Measurements from ENCODE around the gene HAP1.

Gene HAP1

DNA sequence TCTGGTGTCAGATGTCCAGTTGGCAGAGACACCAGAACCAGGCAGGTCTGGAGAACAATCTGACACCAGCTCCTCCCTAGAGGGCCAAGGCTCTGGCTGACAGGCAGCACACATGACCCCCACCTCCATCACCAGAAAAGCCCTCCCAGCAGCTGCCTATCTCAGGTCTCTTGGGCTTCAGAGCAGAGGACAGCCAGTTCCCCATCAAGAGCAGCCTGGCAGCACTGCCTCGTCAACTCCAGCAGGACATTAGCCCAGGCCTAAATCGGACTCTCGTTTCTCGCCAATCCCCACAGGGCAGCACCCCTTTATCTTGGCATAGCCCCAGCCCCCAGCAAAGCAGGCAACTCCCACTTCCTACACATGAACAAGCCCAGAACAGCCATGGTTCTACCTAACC lies 47.7 kb upstream of the HAP1 start:
- POLR2A ChIA-PET = interaction anchor here (1.6 kb wide), 1 partner anchor 12 kb away, joined by 5 read pairs; no protein-coding TSS in a partner anchor
- TF ChIP-seq, protein P1, sequence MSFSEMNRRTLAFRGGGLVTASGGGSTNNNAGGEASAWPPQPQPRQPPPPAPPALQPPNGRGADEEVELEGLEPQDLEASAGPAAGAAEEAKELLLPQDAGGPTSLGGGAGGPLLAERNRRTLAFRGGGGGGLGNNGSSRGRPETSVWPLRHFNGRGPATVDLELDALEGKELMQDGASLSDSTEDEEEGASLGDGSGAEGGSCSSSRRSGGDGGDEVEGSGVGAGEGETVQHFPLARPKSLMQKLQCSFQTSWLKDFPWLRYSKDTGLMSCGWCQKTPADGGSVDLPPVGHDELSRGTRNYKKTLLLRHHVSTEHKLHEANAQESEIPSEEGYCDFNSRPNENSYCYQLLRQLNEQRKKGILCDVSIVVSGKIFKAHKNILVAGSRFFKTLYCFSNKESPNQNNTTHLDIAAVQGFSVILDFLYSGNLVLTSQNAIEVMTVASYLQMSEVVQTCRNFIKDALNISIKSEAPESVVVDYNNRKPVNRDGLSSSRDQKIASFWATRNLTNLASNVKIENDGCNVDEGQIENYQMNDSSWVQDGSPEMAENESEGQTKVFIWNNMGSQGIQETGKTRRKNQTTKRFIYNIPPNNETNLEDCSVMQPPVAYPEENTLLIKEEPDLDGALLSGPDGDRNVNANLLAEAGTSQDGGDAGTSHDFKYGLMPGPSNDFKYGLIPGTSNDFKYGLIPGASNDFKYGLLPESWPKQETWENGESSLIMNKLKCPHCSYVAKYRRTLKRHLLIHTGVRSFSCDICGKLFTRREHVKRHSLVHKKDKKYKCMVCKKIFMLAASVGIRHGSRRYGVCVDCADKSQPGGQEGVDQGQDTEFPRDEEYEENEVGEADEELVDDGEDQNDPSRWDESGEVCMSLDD (tag by site-specific recombination; IDR thresholded peaks at IDR 0.05) = no peak
- TF ChIP-seq, protein P2, sequence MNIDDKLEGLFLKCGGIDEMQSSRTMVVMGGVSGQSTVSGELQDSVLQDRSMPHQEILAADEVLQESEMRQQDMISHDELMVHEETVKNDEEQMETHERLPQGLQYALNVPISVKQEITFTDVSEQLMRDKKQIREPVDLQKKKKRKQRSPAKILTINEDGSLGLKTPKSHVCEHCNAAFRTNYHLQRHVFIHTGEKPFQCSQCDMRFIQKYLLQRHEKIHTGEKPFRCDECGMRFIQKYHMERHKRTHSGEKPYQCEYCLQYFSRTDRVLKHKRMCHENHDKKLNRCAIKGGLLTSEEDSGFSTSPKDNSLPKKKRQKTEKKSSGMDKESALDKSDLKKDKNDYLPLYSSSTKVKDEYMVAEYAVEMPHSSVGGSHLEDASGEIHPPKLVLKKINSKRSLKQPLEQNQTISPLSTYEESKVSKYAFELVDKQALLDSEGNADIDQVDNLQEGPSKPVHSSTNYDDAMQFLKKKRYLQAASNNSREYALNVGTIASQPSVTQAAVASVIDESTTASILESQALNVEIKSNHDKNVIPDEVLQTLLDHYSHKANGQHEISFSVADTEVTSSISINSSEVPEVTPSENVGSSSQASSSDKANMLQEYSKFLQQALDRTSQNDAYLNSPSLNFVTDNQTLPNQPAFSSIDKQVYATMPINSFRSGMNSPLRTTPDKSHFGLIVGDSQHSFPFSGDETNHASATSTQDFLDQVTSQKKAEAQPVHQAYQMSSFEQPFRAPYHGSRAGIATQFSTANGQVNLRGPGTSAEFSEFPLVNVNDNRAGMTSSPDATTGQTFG (tag by site-specific recombination; IDR thresholded peaks at IDR 0.05; ENCODE audit: borderline replicate concordance) = no peak
- TF ChIP-seq ZNF600 (tag by site-specific recombination; IDR thresholded peaks at IDR 0.05) (0 out of 2 replicates have a peak, but pooled peaks have one; percentile 44), ZNF341 (tag by site-specific recombination; IDR thresholded peaks at IDR 0.05; ENCODE audit: low read depth) (peak; percentile 45; the same call in 1 of the 2 replicates)

DNA sequence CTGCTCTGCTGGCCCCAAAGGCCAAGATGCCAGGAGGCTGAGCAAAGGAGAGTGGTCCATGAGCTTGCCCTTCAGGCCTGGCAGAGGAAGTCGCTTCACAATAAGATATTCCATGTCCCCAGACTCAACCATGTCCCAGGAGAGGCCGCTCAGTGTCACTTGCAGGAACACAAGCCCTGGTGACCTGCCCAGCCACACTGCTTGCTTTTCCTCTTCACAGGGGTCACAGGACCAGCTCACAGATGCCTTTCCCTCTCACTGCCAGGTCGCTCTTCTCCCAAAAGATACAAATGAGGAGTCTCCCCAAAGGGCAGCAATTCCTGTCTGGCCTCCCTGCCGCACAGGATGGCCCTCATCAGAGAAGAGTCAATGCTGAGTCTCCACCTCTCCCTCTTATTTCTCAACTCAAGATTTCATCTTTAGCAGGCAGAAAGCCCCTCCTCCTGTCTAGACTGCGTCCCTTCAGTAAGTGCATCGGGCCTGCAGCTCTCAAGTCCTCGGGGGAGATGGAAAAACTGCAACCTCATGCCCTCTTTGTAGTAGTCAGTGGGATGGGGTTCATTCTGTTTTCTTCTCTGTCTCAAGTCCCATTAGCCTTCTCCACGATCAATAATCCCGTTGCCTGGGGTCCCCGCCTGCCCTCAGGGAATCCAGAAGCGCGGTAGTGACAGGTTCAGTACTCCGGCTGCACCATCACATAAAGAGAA lies 47.1 kb upstream of the HAP1 start:
- Histone ChIP-seq H3K9me3 (ENCODE audit: control insufficient read depth, insufficient read depth, low read depth, low read length) (no peaks in the 10 kb centered on the region), H3K36me3 (ENCODE audit: control insufficient read depth in 2 of 2, insufficient read depth in 1 of 2, low read length in 2 of 2) (peaks cover 0 to 12% of the 10 kb centered on the region in 2 experiments; a peak in 2 of 3 replicates), H3K4me1 (ENCODE audit: control insufficient read depth, insufficient read depth, low read length) (peaks cover 21% of the 10 kb centered on the region), H3K4me3 (ENCODE audit: low read depth, low read length) (no peak overlapping the region), H3K27ac (ENCODE audit: extremely low read depth, low read depth, low read length) (no peak overlapping the region)
- POLR2A ChIA-PET = interaction anchor here (0.6 to 1.6 kb wide), 4 partner anchors 12 to 414 kb away, joined by 3 to 8 read pairs (median 5); no protein-coding TSS in a partner anchor
- no peak for TF ChIP-seq ZNF354C (tag by site-specific recombination; IDR thresholded peaks at IDR 0.05; ENCODE audit: borderline replicate concordance, low read depth)
- TF ChIP-seq ZNF174 (tag by site-specific recombination; IDR thresholded peaks at IDR 0.05) = no peak
- no peak for TF ChIP-seq ZNF311 (tag by site-specific recombination; IDR thresholded peaks at IDR 0.05; ENCODE audit: borderline replicate concordance)
- TF ChIP-seq ZNF132 (tag by site-specific recombination; IDR thresholded peaks at IDR 0.05; ENCODE audit: borderline replicate concordance) = no peak
- TF ChIP-seq KLF1 (tag by site-specific recombination; IDR thresholded peaks at IDR 0.05) = no peak
- no peak for TF ChIP-seq ZNF37A (tag by site-specific recombination; IDR thresholded peaks at IDR 0.05)
- TF ChIP-seq, protein P3, sequence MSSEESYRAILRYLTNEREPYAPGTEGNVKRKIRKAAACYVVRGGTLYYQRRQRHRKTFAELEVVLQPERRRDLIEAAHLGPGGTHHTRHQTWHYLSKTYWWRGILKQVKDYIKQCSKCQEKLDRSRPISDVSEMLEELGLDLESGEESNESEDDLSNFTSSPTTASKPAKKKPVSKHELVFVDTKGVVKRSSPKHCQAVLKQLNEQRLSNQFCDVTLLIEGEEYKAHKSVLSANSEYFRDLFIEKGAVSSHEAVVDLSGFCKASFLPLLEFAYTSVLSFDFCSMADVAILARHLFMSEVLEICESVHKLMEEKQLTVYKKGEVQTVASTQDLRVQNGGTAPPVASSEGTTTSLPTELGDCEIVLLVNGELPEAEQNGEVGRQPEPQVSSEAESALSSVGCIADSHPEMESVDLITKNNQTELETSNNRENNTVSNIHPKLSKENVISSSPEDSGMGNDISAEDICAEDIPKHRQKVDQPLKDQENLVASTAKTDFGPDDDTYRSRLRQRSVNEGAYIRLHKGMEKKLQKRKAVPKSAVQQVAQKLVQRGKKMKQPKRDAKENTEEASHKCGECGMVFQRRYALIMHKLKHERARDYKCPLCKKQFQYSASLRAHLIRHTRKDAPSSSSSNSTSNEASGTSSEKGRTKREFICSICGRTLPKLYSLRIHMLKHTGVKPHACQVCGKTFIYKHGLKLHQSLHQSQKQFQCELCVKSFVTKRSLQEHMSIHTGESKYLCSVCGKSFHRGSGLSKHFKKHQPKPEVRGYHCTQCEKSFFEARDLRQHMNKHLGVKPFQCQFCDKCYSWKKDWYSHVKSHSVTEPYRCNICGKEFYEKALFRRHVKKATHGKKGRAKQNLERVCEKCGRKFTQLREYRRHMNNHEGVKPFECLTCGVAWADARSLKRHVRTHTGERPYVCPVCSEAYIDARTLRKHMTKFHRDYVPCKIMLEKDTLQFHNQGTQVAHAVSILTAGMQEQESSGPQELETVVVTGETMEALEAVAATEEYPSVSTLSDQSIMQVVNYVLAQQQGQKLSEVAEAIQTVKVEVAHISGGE (tag by site-specific recombination; conservative IDR thresholded peaks at IDR 0.05; ENCODE audit: low read depth) = no peak
- TF ChIP-seq, protein P4, sequence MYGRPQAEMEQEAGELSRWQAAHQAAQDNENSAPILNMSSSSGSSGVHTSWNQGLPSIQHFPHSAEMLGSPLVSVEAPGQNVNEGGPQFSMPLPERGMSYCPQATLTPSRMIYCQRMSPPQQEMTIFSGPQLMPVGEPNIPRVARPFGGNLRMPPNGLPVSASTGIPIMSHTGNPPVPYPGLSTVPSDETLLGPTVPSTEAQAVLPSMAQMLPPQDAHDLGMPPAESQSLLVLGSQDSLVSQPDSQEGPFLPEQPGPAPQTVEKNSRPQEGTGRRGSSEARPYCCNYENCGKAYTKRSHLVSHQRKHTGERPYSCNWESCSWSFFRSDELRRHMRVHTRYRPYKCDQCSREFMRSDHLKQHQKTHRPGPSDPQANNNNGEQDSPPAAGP (tag by site-specific recombination; IDR thresholded peaks at IDR 0.05) = no peak
- no peak for TF ChIP-seq ZNF660 (tag by site-specific recombination; IDR thresholded peaks at IDR 0.05)
- no peak for TF ChIP-seq YY2 (tag by site-specific recombination; IDR thresholded peaks at IDR 0.05)
- no peak for TF ChIP-seq ZNF610 (tag by site-specific recombination; IDR thresholded peaks at IDR 0.05; ENCODE audit: borderline replicate concordance)
- CTCF ChIA-PET = interaction anchor here (0.6 to 1.1 kb wide), 4 partner anchors 20 to 146 kb away, joined by 3 to 5 read pairs (median 4); no protein-coding TSS in a partner anchor

More for the DNA sequence above, 47.7 kb upstream of the HAP1 start:
- CTCF ChIA-PET = interaction anchor here (0.6 to 0.7 kb wide), 2 partner anchors 34 to 146 kb away, joined by 3 read pairs; no protein-coding TSS in a partner anchor
- Histone ChIP-seq H3K9me3 (ENCODE audit: control insufficient read depth, insufficient read depth, low read depth, low read length) (no peaks in the 10 kb centered on the region), H3K4me3 (ENCODE audit: low read depth, low read length) (no peak overlapping the region), H3K36me3 (ENCODE audit: control insufficient read depth in 2 of 2, insufficient read depth in 1 of 2, low read length in 2 of 2) (peaks cover 0 to 8% of the 10 kb centered on the region in 2 experiments; a peak in 2 of 3 replicates), H3K27ac (ENCODE audit: extremely low read depth, low read depth, low read length) (no peak overlapping the region), H3K4me1 (ENCODE audit: control insufficient read depth, insufficient read depth, low read length) (peaks cover 20% of the 10 kb centered on the region)

All from HEK293 (cell line).